H1 (cell line): ENCODE data around the gene SMPX. TPM values are rescaled to one million over a fixed set of nuclear protein-coding genes. Genes with fewer than 3 reads are reported as not detected.

Experiments
- CTCF ChIA-PET: fragments of 300-600 bp; sonication (Branson Sonifier 250); formaldehyde crosslinking; loops from one replicate; lab custom pipeline; 2021; ENCODE audit not compliant: partially characterized antibody; lab: Charles Lee
- POLR2A ChIA-PET: fragments of 300-600 bp; sonication (Branson Sonifier 250); formaldehyde crosslinking; loops from one replicate; lab custom pipeline; 2021; ENCODE audit warnings: inconsistent platforms; ENCODE audit not compliant: partially characterized antibody; lab: Charles Lee
- DNase-seq, 2 experiments: peaks; one replicate each; pipeline versions ENCODE4 v3.0.0 to v3.0.0-alpha.2; 2010 to 2022; ENCODE audit warnings: low spot score in 2 of 2, low read depth in 1 of 2, mixed read lengths in 1 of 2
- FAIRE-seq: peaks from 2 replicates; lab custom pipeline; 2011; peaks lifted over from hg19 to GRCh38; lab: Jason Lieb, UNC
- H2AFZ ChIP-seq: 2 replicates; pipeline ENCODE4 v1.8.1; 2012; ENCODE audit warnings: low read length, inconsistent platforms
- H2AK5ac ChIP-seq: 2 replicates; pipeline ENCODE4 v1.6.1; 2013; ENCODE audit warnings: low read depth, low read length
- H2BK120ac ChIP-seq: replicated peaks from 2 replicates; pipeline ENCODE3; 2013; ENCODE audit warnings: low read depth, low read length, inconsistent platforms
- H2BK12ac ChIP-seq: 2 replicates; pipeline ENCODE4 v1.6.1; 2013; ENCODE audit warnings: low read depth, low read length
- H2BK15ac ChIP-seq: 2 replicates; pipeline ENCODE4 v1.6.1; 2013; ENCODE audit warnings: low read length
- H2BK20ac ChIP-seq: 2 replicates; pipeline ENCODE4 v1.6.1; 2013; ENCODE audit warnings: low read length
- H2BK5ac ChIP-seq: 2 replicates; pipeline ENCODE4 v1.6.1; 2013; ENCODE audit warnings: low read depth, low read length
- H3K14ac ChIP-seq: 2 replicates; pipeline ENCODE4 v1.6.1; 2013; ENCODE audit warnings: inconsistent platforms; ENCODE audit not compliant: insufficient read length
- H3K18ac ChIP-seq: 2 replicates; pipeline ENCODE4 v1.6.1; 2013; ENCODE audit warnings: low read length; ENCODE audit errors: extremely low read depth
- H3K23ac ChIP-seq: 2 replicates; pipeline ENCODE4 v1.6.1; 2013; ENCODE audit warnings: inconsistent platforms; ENCODE audit not compliant: insufficient read length
- H3K23me2 ChIP-seq: 2 replicates; pipeline ENCODE4 v1.6.1; 2013; ENCODE audit warnings: low read depth, low read length
- H3K27ac ChIP-seq: 2 replicates; pipeline ENCODE4 v1.6.1; 2011; ENCODE audit warnings: low read depth, low read length, inconsistent platforms
- H3K27me3 ChIP-seq, 4 experiments: replicated peaks in 1 of 4; 1 replicate in 1 of 4; 2 replicates in 3 of 4; pipeline versions ENCODE4 v1.6.1 to v1.8.1; 2011 to 2013; ENCODE audit warnings: low read length in 3 of 4, mild to moderate bottlenecking in 3 of 4, inconsistent platforms in 2 of 4, mixed read lengths in 2 of 4, moderate library complexity in 1 of 4; ENCODE audit not compliant: control insufficient read depth in 3 of 4, insufficient read depth in 3 of 4; ENCODE audit errors: extremely low read depth in 1 of 4
- H3K36me3 ChIP-seq, 4 experiments: 2 replicates each; pipeline versions ENCODE4 v1.6.1 to v1.8.1; 2011 to 2013; ENCODE audit warnings: mild to moderate bottlenecking in 4 of 4, low read length in 3 of 4, moderate library complexity in 2 of 4, control low read depth in 1 of 4, inconsistent platforms in 1 of 4; ENCODE audit not compliant: insufficient read depth in 4 of 4, control insufficient read depth in 2 of 4
- H3K4ac ChIP-seq: replicated peaks from 2 replicates; pipeline ENCODE3; 2013; ENCODE audit warnings: low read length, low read depth, mixed read lengths, inconsistent platforms; ENCODE audit not compliant: insufficient read length
- H3K4me1 ChIP-seq, 4 experiments: replicated peaks in 1 of 4; 1 replicate in 1 of 4; 2 replicates in 3 of 4; pipeline versions ENCODE4 v1.6.1 to v1.8.1; 2011 to 2013; ENCODE audit warnings: low read length in 3 of 4, inconsistent platforms in 2 of 4, mixed read lengths in 1 of 4; ENCODE audit not compliant: insufficient read depth in 4 of 4, control insufficient read depth in 3 of 4
- H3K4me2 ChIP-seq, 2 experiments: 2 replicates each; pipeline versions ENCODE4 v1.6.1 to v1.8.1; 2011 to 2013; ENCODE audit warnings: low read depth in 2 of 2, low read length in 2 of 2, control low read depth in 1 of 2, inconsistent platforms in 1 of 2, mild to moderate bottlenecking in 1 of 2; ENCODE audit not compliant: insufficient read depth in 1 of 2
- H3K4me3 ChIP-seq, 4 experiments: fragments of 200-600, 300-600 bp in 1 of 4; sonication (generic), shearing (Covaris generic), sonication (Bioruptor Twin) in 1 of 4; 2 replicates each; pipeline versions ENCODE4 v1.5.1 to v1.8.1; 2011 to 2016; ENCODE audit warnings: low read length in 4 of 4, low read depth in 3 of 4, control low read depth in 2 of 4, inconsistent platforms in 2 of 4, mild to moderate bottlenecking in 2 of 4, mixed read lengths in 1 of 4, moderate library complexity in 1 of 4; ENCODE audit not compliant: insufficient read depth in 2 of 4; ENCODE audit errors: extremely low read depth in 1 of 4
- H3K56ac ChIP-seq: replicated peaks from 2 replicates; pipeline ENCODE3; 2013; ENCODE audit warnings: low read depth, mild to moderate bottlenecking, mixed read lengths, low read length, inconsistent platforms; ENCODE audit not compliant: insufficient read length
- H3K79me1 ChIP-seq: 2 replicates; pipeline ENCODE4 v1.6.1; 2013; ENCODE audit warnings: low read depth, low read length, control low read depth
- H3K79me2 ChIP-seq, 2 experiments: 2 replicates each; pipeline versions ENCODE4 v1.6.1 to v1.8.1; 2012 to 2013; ENCODE audit warnings: low read length in 2 of 2, mild to moderate bottlenecking in 2 of 2, inconsistent platforms in 1 of 2; ENCODE audit not compliant: insufficient read depth in 2 of 2, control insufficient read depth in 1 of 2
- H3K9ac ChIP-seq, 4 experiments: replicated peaks in 1 of 4; 1 replicate in 1 of 4; 2 replicates in 3 of 4; pipeline versions ENCODE4 v1.6.1 to v1.8.1; 2011 to 2013; ENCODE audit warnings: low read depth in 3 of 4, low read length in 3 of 4, control low read depth in 2 of 4, mild to moderate bottlenecking in 2 of 4, moderate library complexity in 2 of 4, inconsistent platforms in 1 of 4; ENCODE audit errors: extremely low read depth in 1 of 4
- H3K9me3 ChIP-seq, 2 experiments: 2 replicates each; pipeline versions ENCODE4 v1.6.1 to v1.8.1; 2012 to 2013; ENCODE audit warnings: mild to moderate bottlenecking in 2 of 2, moderate library complexity in 2 of 2, control low read depth in 1 of 2, inconsistent platforms in 1 of 2, low read depth in 1 of 2, low read length in 1 of 2, mixed read lengths in 1 of 2; ENCODE audit not compliant: insufficient read depth in 2 of 2
- H4K20me1 ChIP-seq, 2 experiments: replicated peaks in 1 of 2; 2 replicates each; pipeline versions ENCODE3 to v1.8.1; 2011 to 2013; ENCODE audit warnings: inconsistent platforms in 2 of 2, low read length in 2 of 2, mild to moderate bottlenecking in 1 of 2; ENCODE audit not compliant: insufficient read depth in 2 of 2, control insufficient read depth in 1 of 2
- H4K5ac ChIP-seq: 2 replicates; pipeline ENCODE4 v1.6.1; 2013; ENCODE audit warnings: low read length, low read depth, mixed read lengths, inconsistent platforms; ENCODE audit not compliant: insufficient read length
- H4K8ac ChIP-seq: 2 replicates; pipeline ENCODE4 v1.8.0; 2013; ENCODE audit warnings: mild to moderate bottlenecking, moderate library complexity, low read length, inconsistent platforms; ENCODE audit not compliant: insufficient read depth; ENCODE audit errors: extremely low read depth
- H4K91ac ChIP-seq: replicated peaks from 2 replicates; pipeline ENCODE3; 2013; ENCODE audit warnings: low read length, mixed read lengths, inconsistent platforms; ENCODE audit not compliant: insufficient read length
- BACH1 ChIP-seq: IDR thresholded peaks from 2 replicates; pipeline ENCODE4 v1.6.1; 2012; ENCODE audit warnings: low read length, improper control_type of control experiment
- EZH2 ChIP-seq: fragments of 200-600 bp; sonication (generic); IDR thresholded peaks from 2 replicates; pipeline ENCODE4 v1.7.1; 2012; ENCODE audit warnings: low read depth, mild to moderate bottlenecking, moderate library complexity, low read length, inconsistent platforms; ENCODE audit not compliant: severe bottlenecking
- HDAC2 ChIP-seq, 2 experiments: fragments of 300-600 bp in 1 of 2; sonication (generic) in 1 of 2; IDR thresholded peaks; 2 replicates each; pipeline ENCODE4 v1.6.1; 2011 to 2012; ENCODE audit warnings: low read depth in 2 of 2, low read length in 2 of 2, mild to moderate bottlenecking in 2 of 2, moderate library complexity in 2 of 2, borderline replicate concordance in 1 of 2, inconsistent platforms in 1 of 2
- KDM4A ChIP-seq: IDR thresholded peaks from one replicate; pipeline ENCODE4 v1.7.1; 2012; ENCODE audit warnings: low read depth, mild to moderate bottlenecking, moderate library complexity, low read length, inconsistent platforms; ENCODE audit not compliant: severe bottlenecking
- NRF1 ChIP-seq: IDR thresholded peaks from 2 replicates; pipeline ENCODE4 v1.6.1; 2011; ENCODE audit warnings: mild to moderate bottlenecking, low read depth, low read length, improper control_type of control experiment
- WGBS, 2 experiments: shearing (Covaris generic) in 1 of 2; methylation state at CpG; one replicate each; pipeline versions ENCODE4 v1.1.6 to v1.1.7; 2013 to 2015; ENCODE audit warnings: low lambda C conversion rate in 2 of 2, mixed read lengths in 2 of 2, inconsistent platforms in 1 of 2, low coverage in 1 of 2, missing lambda C conversion rate in 1 of 2; ENCODE audit not compliant: insufficient replicate concordance in 2 of 2, insufficient coverage in 1 of 2, insufficient read length in 1 of 2; ENCODE audit errors: extremely low coverage in 1 of 2, missing lambda C conversion rate in 1 of 2; 5-methylcytosine and 5-hydroxymethylcytosine counted together
- polyA plus RNA-seq, 7 experiments: library from polyadenylated mRNA; depleted of rRNA in 3 of 7; stranded (reverse) in 5 of 7; unstranded in 2 of 7; fragments of >200 nt in 5 of 7; fragments of 200-250 nt in 2 of 7; gene quantifications; 1 replicate in 5 of 7; 2 replicates in 1 of 7; 4 replicates in 1 of 7; pipeline versions ENCODE4 v1.2.1 to v1.2.3, GENCODE V29; 2011 to 2013; ENCODE audit warnings: missing spikeins in 2 of 7, mixed read lengths in 2 of 7
- total RNA-seq: library from RNA; stranded (reverse); fragmentation: NEBNext Ultra II Directional; extraction: Animal tissue kit (Norgen Biotek cat#: 25700); gene quantifications from 2 replicates; pipeline ENCODE4 v1.2.1, GENCODE V29; 2021

Gene SMPX
- total and polyA plus RNA-seq, 2 of the 8 experiments (the other 6 are each of a cell fraction or from before 2014, with no cell fraction given), result not detected

- no peaks in the 10 kb centered on the region for H3K36me3 ChIP-seq
- H4K91ac ChIP-seq, result no peak overlapping the region
- no peak overlapping the region for H3K18ac ChIP-seq
- H2BK5ac ChIP-seq, result no peak overlapping the region
- no peaks in the 10 kb centered on the region for H3K23me2 ChIP-seq
- no peak overlapping the region for H3K27ac ChIP-seq
- FAIRE-seq (no peak), DNase-seq (no peak)
- no peaks in the 10 kb centered on the region for H4K20me1 ChIP-seq
- H3K4ac ChIP-seq, result no peak overlapping the region
- no peak overlapping the region for H4K8ac ChIP-seq
- H2AFZ ChIP-seq, result no peak overlapping the region
- no peaks in the 10 kb centered on the region for H3K9me3 ChIP-seq
- H3K23ac ChIP-seq, result no peak overlapping the region
- no peak overlapping the region for H2AK5ac ChIP-seq
- H3K9ac ChIP-seq, result no peak overlapping the region
- H3K56ac ChIP-seq, result no peak overlapping the region
- ChIA-PET CTCF (interaction anchor here (1.2 kb wide), 1 partner anchor 15 kb away, joined by 3 read pairs; no protein-coding TSS in a partner anchor), POLR2A (no interaction called here)
- no peak overlapping the region for H3K4me3 ChIP-seq
- H2BK20ac ChIP-seq, result no peak overlapping the region
- H3K4me2 ChIP-seq, result no peak overlapping the region
- H3K79me2 ChIP-seq, result no peaks in the 10 kb centered on the region
- no peak overlapping the region for H2BK120ac ChIP-seq
- TF ChIP-seq KDM4A (no peak), NRF1 (no peak), EZH2 (no peak), BACH1 (no peak), HDAC2 (IDR thresholded peaks at IDR 0.05; ENCODE audit: borderline replicate concordance in 1 of 2, low read depth in 2 of 2, low read length in 2 of 2) (no peak)
- no peaks in the 10 kb centered on the region for H3K79me1 ChIP-seq
- H3K14ac ChIP-seq, result no peak overlapping the region
- no peak overlapping the region for H2BK15ac ChIP-seq
- whole genome bisulfite sequencing, 2 experiments, result 95% methylated on average over 5 of the region's 5 CpGs; no CpG with 5 or more reads in 1 of the 2 experiments
- no peak overlapping the region for H2BK12ac ChIP-seq
- H4K5ac ChIP-seq, result no peak overlapping the region
- no peaks in the 10 kb centered on the region for H3K4me1 ChIP-seq
- no peaks in the 10 kb centered on the region for H3K27me3 ChIP-seq
These were observed 39.3 kb downstream of the SMPX start for GRCh38 chrX:21718575-21718974.
